Dendritic cell treated with granulocyte-macrophage colony-stimulating factor and Interleukin-4, amounts not matched to agents 40 ng/mL and 50 ng/mL, for 4 days (primary cell): Measurements from ENCODE around the gene MBNL1.
"Not testable (repeated sequence)": the region's sequence is repeated elsewhere in the genome, so short reads cannot be mapped to it uniquely, and the experiment has no call there.

ENCODE experiments used
- H3K27ac Mint-ChIP-seq: one replicate; pipeline ENCODE4 v1.8.0; 2022; ENCODE audit warnings: mild to moderate bottlenecking, mixed read lengths
- H3K27me3 Mint-ChIP-seq: one replicate; pipeline ENCODE4 v1.8.0; 2022; ENCODE audit warnings: mild to moderate bottlenecking, mixed read lengths
- H3K36me3 Mint-ChIP-seq: one replicate; pipeline ENCODE4 v1.8.0; 2022; ENCODE audit warnings: low read depth, mixed read lengths
- H3K4me1 Mint-ChIP-seq: one replicate; pipeline ENCODE4 v1.8.0; 2022; ENCODE audit warnings: low read depth, mixed read lengths
- H3K4me3 Mint-ChIP-seq: one replicate; pipeline ENCODE4 v1.8.0; 2022; ENCODE audit warnings: mild to moderate bottlenecking, moderate library complexity, mixed read lengths
- H3K9me3 Mint-ChIP-seq: one replicate; pipeline ENCODE4 v1.8.0; 2022; ENCODE audit warnings: mixed read lengths
- intact Hi-C: fragments of 100-400 bp; cut with micrococcal nuclease; formaldehyde crosslinking; loops from one replicate; pipeline ENCODE4 v1.15.0; 2022

Gene MBNL1

DNA sequence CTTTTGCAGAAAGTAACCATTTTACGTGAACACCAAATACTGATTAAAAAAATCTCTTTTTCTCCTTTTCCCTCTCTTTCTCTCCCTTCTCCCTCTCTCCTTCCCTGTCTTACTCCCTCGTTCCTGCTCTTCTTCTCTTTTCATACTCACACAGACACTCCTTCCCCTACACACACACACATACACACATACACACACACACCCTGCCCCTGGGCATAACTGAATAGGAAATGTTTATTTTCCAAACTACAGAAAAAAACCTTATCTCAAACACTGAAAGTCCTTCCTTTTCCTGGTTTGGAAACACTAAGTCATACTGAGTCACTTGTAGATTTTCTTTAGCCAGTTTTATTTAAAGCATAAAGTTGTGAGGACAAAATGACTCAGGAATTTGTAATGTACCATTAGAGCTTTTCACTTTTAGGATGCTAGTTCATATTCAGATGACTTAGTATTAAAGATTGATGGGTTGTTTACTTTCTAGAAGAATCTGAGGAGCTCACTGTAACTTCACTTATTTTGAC is 62.4 kb downstream of the MBNL1 start:
- peaks cover 41% of the 10 kb centered on the region for H3K36me3 Mint-ChIP-seq
- H3K4me1 Mint-ChIP-seq: peaks cover 44% of the 10 kb centered on the region
- no peaks in the 10 kb centered on the region for H3K9me3 Mint-ChIP-seq
- intact Hi-C loops: no loop called here
- no peaks in the 10 kb centered on the region for H3K27me3 Mint-ChIP-seq
- peak overlapping the region; percentile 63 for H3K27ac Mint-ChIP-seq
- H3K4me3 Mint-ChIP-seq: peak overlapping the region; percentile 2

DNA sequence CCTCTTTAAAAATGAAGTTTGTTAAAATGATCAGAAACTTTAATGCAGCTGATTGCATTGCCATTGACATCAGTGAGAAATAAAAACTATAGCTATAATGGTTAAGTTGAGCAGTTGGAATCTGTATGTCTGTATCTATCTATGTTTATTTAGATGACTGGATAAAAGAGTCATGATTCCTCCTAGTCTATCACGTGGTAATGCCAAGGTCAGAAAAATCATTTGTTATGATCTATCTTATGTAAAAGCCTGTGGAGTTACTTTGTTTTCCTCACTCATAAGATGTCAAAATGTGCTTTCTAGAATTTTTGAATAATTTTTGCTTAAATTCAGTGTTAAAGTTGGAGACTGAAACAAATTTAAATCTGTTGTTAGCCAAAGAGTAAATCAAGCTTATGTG is 63.3 kb downstream of the MBNL1 start:
- Mint-ChIP-seq H3K9me3 (no peaks in the 10 kb centered on the region), H3K4me1 (peaks cover 42% of the 10 kb centered on the region), H3K27me3 (no peaks in the 10 kb centered on the region), H3K36me3 (peaks cover 37% of the 10 kb centered on the region), H3K4me3 (no peak overlapping the region), H3K27ac (no peak overlapping the region)
- intact Hi-C loops: no loop called here

DNA sequence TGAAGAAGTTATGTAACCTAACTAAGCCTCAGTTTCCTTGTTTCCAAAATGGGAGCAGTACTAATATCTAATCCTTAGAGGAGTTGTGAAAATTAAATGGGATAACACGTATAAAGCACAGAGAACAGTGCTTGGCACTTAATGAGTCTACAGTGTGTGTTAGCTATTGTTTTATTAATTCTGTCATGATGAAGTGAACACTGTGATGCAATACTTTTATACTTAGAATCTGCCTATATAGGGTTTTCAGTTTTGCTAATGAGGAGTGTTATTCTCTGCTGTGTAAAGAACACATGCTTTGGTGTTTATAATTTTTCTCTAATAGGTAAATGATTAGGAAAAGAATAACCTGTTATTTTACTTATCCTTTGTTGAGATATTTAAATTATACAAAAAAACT is 65.2 kb downstream of the MBNL1 start:
- Mint-ChIP-seq H3K27me3 (no peaks in the 10 kb centered on the region), H3K9me3 (no peaks in the 10 kb centered on the region), H3K4me3 (no peak overlapping the region), H3K4me1 (peaks cover 46% of the 10 kb centered on the region), H3K36me3 (peaks cover 45% of the 10 kb centered on the region), H3K27ac (no peak overlapping the region)
- intact Hi-C loops: no loop called here

DNA sequence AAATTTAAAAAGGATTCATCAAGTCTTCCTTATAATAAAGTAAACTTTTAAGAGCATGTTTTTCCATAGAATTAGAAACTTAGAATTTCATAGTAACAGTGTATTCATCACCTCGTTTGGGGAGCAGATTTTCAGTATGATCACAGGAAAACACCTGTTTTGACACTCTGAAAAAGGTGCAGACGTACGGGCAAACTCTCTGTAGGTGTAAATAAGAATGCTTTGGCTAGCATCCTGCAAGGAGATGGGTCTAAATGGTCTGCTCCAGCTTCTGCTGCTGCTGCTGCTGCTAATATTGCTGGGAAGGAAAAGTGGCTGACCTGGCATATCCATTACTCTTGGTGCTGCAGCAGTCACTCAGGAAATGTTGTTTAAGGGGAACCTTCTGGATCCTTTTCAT is 66.0 kb downstream of the MBNL1 start:
- intact Hi-C loops: no loop called here
- Mint-ChIP-seq H3K27ac (no peak overlapping the region), H3K36me3 (peaks cover 47% of the 10 kb centered on the region), H3K27me3 (no peaks in the 10 kb centered on the region), H3K4me1 (peaks cover 41% of the 10 kb centered on the region), H3K9me3 (no peaks in the 10 kb centered on the region), H3K4me3 (no peak overlapping the region)

DNA sequence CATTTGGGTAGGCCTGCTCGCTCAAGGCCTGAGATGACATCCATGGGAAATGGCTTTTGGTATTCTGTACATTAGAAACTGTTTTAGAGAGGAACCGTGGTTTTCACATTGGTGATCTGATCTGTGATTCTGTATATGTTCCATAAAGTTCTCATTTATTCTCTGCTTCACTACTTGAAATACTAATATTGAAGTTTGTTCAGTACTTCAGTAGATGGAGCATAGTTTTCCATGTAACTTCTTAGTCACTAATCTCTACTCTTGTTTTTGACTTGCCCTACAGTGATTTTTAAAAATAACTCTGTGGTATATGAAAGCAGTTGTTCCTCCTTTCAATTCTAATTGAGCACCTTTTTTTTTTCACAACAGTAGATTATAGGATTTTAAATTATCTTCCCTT is 66.5 kb downstream of the MBNL1 start:
- H3K36me3 Mint-ChIP-seq: peaks cover 52% of the 10 kb centered on the region
- H3K9me3 Mint-ChIP-seq: no peaks in the 10 kb centered on the region
- intact Hi-C loops: no loop called here
- peaks cover 41% of the 10 kb centered on the region for H3K4me1 Mint-ChIP-seq
- no peak overlapping the region for H3K27ac Mint-ChIP-seq
- no peak overlapping the region for H3K4me3 Mint-ChIP-seq
- H3K27me3 Mint-ChIP-seq: no peaks in the 10 kb centered on the region

DNA sequence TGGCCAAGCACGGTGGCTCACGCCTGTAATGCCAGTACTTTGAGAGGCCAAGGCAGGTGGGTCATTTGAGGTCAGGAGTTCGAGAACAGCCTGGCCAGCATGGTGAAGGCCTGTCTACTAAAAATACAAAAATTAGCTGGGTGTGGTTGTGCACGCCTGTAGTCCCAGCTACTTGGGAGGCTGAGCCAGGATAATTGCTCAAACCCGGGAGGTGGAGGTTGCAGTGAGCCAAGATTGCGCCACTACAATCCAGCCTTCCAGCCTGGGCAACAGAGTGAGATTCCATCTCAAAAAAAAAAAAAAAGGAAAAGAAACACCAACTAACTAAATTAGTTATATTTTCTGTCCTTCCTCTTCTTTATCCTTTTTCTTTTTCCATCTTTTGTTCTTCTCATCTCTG is 68.6 kb downstream of the MBNL1 start:
- intact Hi-C loops, H3K27me3 Mint-ChIP-seq, H3K4me3 Mint-ChIP-seq, H3K9me3 Mint-ChIP-seq, H3K27ac Mint-ChIP-seq: not testable (repeated sequence)
- Mint-ChIP-seq H3K36me3 (peaks cover 47% of the 10 kb centered on the region), H3K4me1 (peaks cover 37% of the 10 kb centered on the region)

DNA sequence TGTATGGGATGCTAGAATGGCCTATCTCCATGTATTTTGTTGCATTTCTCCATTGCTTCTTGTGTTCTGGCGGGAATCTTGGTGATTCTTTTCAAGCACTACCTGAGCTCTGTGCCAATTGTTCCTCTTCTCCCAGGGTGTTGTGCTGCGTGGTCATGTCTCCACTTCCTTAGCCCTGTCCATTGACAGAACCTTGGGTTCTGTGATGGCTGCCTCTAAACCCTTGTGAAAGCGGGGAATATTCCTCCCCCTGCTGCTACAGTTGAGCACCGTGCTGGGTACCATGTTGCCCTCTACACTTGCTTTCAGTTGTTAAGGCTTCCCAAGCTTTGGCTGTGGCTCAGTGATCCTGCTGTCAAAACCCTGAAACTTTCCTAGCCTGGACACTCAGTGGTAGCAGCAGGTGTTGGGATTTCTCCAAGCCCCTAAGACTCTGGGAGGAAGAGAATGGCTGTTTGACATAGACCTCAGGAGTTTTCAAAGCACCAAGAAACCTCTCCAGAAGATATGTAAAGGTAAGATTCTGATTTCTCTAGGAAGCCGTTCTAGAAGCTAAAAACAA is 69.5 kb downstream of the MBNL1 start:
- Mint-ChIP-seq H3K36me3 (peaks cover 48% of the 10 kb centered on the region), H3K9me3 (no peaks in the 10 kb centered on the region), H3K27ac (peak overlapping the region; percentile 13), H3K4me1 (peaks cover 31% of the 10 kb centered on the region), H3K27me3 (no peaks in the 10 kb centered on the region), H3K4me3 (no peak overlapping the region)
- intact Hi-C loops: no loop called here

DNA sequence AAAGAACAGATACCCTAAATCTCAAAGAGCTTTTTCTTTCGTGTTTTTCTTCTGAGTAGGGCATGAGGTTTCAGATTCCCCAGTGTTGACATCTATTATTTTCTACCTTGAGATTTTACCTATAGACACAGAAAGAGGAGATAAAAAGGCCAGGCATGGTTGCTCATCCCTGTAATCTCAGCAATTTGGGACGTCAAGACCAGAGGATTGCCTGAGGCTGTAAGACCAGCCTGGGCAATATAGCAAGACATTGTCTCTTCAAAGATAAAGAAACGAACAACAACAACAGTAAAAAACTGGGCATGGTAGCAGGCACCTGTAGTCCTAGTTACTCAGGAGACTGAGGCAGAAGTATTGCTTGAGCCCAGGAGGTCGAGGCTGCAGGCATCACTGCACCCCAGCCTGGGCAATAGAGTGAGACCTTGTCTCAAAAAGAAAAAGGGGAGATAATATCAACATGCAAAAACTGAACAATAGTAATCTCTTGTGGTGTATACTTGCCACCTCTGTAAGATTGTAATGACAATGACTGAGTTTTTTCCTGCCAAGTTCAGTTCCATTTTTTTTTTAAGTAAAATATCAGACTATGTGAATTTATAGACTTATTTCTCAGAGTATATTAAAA is 71.3 kb downstream of the MBNL1 start:
- Mint-ChIP-seq H3K27ac (no peak overlapping the region), H3K27me3 (no peaks in the 10 kb centered on the region), H3K9me3 (no peaks in the 10 kb centered on the region), H3K4me1 (peaks cover 27% of the 10 kb centered on the region), H3K4me3 (no peak overlapping the region), H3K36me3 (peaks cover 61% of the 10 kb centered on the region)
- intact Hi-C loops: no loop called here

DNA sequence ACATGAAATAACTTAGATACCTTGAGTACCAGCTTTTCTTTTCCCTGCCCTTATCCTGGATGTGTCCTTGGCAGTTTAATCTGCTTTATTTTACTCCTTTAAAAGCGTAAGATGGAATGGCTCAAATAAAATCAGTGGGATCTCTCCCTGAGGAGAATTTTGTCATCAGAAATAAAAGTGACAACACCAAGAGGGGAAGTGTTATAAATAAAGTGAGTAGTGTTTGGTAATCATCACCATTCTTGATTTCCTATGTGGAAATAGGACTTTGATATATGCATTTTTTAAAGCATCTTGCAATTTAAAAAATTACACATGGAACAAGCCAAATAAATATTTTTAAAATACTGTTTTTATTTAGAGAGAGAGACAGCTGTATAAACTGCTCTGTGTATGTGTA is 76.5 kb downstream of the MBNL1 start:
- Mint-ChIP-seq H3K4me3 (no peak overlapping the region), H3K27ac (no peak overlapping the region), H3K4me1 (peaks cover 18% of the 10 kb centered on the region), H3K9me3 (no peaks in the 10 kb centered on the region), H3K27me3 (no peaks in the 10 kb centered on the region), H3K36me3 (peaks cover 42% of the 10 kb centered on the region)
- intact Hi-C loops: no loop called here

DNA sequence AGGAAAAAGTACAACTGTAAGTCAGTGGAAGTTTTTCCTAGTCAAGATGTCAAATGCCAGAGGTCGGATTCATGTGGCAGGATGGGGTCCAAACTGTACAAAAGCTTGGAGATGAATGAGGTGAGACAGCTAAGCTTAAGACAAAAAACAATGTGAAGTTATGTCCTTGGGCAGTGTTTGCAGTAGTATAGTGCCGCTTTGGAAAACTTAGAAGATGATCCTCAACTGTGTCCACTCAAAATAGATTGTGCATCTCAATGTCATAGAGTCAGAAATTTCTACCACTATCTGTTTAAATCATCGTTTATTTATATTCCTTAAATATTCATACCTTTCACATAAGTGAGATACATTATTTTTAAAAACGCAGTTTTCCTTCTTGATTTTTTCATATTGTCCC is 77.3 kb downstream of the MBNL1 start:
- H3K27ac Mint-ChIP-seq: peak overlapping the region; percentile 14
- no peaks in the 10 kb centered on the region for H3K27me3 Mint-ChIP-seq
- H3K4me3 Mint-ChIP-seq: no peak overlapping the region
- H3K36me3 Mint-ChIP-seq: peaks cover 37% of the 10 kb centered on the region
- peaks cover 18% of the 10 kb centered on the region for H3K4me1 Mint-ChIP-seq
- H3K9me3 Mint-ChIP-seq: no peaks in the 10 kb centered on the region
- intact Hi-C loops: no loop called here

DNA sequence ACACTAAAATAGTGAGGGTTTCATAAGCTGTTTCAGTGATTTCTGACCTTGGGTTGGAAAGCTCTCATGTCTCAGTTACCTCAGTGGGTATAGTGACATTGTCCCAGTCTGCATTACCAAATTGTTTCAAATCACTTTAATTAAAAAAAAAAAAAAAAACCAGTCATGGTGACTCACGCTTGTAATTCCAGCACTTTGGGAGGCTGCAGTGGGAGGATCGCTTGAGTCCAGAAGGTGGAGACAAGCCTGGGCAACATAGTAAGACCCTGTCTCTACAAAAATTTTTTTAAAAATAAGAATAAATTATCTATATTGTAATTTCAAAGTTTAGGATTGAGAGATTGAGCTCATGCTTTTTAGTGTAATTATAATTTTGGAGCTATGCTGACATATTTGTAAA is 78.0 kb downstream of the MBNL1 start:
- Mint-ChIP-seq H3K9me3 (no peaks in the 10 kb centered on the region), H3K27ac (no peak overlapping the region), H3K27me3 (no peaks in the 10 kb centered on the region), H3K4me3 (no peak overlapping the region), H3K4me1 (peaks cover 18% of the 10 kb centered on the region), H3K36me3 (peaks cover 37% of the 10 kb centered on the region)
- intact Hi-C loops: no loop called here

DNA sequence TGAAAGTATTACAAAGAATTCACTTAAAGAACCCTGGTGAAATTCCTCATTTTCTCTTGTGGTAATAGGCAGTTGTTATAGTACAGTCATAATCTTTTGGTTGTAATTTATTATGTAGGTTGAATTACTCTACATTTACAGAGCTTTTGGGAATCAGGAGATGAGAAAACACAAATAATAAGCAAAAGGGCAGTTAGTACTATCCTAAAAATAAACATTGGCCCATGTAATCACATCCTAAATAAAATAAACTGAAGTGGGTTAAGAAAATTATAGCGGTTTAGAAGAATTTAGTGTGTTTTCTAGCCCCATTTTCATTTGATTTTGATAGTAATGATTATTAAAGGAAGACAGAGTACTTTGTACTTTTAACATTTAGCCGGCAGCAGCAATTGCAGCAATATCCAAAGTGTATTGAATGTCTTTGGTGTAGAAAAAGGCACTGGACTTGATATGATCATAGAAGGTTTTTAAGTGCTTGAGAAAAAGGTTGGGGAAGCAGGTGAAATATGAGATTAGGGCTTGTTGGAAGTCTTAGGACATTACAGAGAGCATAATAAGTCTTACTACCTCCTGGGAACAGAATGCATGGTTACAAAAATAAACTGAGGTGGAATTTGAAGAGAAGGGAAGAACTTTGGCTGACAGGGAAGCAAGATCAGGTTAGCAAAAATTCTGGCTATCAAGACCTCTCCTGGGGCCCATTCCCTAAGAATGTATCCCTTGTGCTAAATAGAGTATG is 79.9 kb downstream of the MBNL1 start:
- intact Hi-C loops: no loop called here
- peaks cover 18% of the 10 kb centered on the region for H3K4me1 Mint-ChIP-seq

DNA sequence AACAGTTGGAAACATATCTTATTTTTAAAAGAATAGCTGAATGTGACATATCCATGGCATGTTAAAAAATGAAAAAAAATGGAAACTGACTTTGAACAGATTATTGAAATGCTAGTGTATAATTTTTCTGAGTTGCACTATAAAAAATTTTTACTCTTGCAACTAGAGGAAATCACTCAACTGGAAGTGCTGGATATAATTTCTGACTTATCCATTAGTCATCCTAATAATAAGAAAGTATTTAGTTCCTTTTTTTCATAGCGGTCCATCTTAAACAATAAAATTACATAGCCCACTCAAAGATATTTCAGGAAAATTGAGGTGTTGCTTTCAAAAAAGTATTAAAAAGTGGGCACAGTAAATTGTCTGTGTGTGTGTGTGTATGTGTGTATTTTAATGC is 80.7 kb downstream of the MBNL1 start:
- Mint-ChIP-seq H3K4me3 (no peak overlapping the region), H3K4me1 (peaks cover 18% of the 10 kb centered on the region), H3K9me3 (no peaks in the 10 kb centered on the region), H3K36me3 (peaks cover 33% of the 10 kb centered on the region), H3K27me3 (no peaks in the 10 kb centered on the region), H3K27ac (no peak overlapping the region)
- intact Hi-C loops: no loop called here

More for the DNA sequence above, 79.9 kb downstream of the MBNL1 start:
- Mint-ChIP-seq H3K9me3 (no peaks in the 10 kb centered on the region), H3K36me3 (peaks cover 36% of the 10 kb centered on the region), H3K4me3 (no peak overlapping the region), H3K27me3 (no peaks in the 10 kb centered on the region), H3K27ac (no peak overlapping the region)

DNA sequence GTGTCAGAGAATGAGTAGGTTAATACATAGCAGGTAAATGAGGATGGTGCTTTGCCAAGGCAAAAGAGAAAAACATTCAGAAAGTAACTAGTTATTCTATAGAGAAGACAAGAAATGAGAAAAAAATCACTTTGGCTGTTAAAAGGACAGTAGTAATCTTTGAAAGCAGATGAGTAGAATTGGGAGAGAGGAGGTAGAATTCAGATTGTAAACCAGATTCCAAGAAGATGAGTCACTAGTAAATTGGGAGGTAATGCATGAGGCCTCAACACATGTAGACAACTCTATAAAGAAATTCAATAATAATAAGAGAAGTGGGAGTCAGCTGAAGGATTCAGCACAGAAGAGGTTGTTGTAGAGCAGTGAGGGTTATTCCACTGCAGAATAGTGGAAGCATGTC is 81.4 kb downstream of the MBNL1 start:
- Mint-ChIP-seq H3K27ac (no peak overlapping the region), H3K4me1 (peaks cover 12% of the 10 kb centered on the region), H3K4me3 (no peak overlapping the region), H3K27me3 (no peaks in the 10 kb centered on the region), H3K9me3 (no peaks in the 10 kb centered on the region), H3K36me3 (peaks cover 33% of the 10 kb centered on the region)
- intact Hi-C loops: no loop called here
